Liver (tissue), 9 donors: ENCODE data around the gene ZC3H18. TPM values are rescaled to one million over a fixed set of nuclear protein-coding genes. Genes with fewer than 3 reads are reported as not detected.

Experiments
- DNase-seq: peaks from one replicate; pipeline ENCODE4 v3.0.0-alpha.2; 2017; ENCODE audit warnings: low spot score
- H3K27ac ChIP-seq, 2 donors: one replicate each; pipeline ENCODE4 v1.7.0; 2013; ENCODE audit warnings: inconsistent platforms in 2 of 2, low read length in 2 of 2, control low read depth in 1 of 2, low read depth in 1 of 2, mild to moderate bottlenecking in 1 of 2
- H3K27me3 ChIP-seq, 4 donors: one replicate each; pipeline versions ENCODE4 v1.6.1 to v1.7.0; 2013; ENCODE audit warnings: low read length in 3 of 4, inconsistent platforms in 1 of 4, mild to moderate bottlenecking in 1 of 4, moderate library complexity in 1 of 4; ENCODE audit not compliant: control insufficient read depth in 4 of 4, insufficient read depth in 4 of 4
- H3K36me3 ChIP-seq, 4 donors: one replicate each; pipeline versions ENCODE4 v1.6.1 to v1.7.0; 2013; ENCODE audit warnings: low read length in 3 of 4, mild to moderate bottlenecking in 3 of 4, low read depth in 1 of 4, moderate library complexity in 1 of 4; ENCODE audit not compliant: control insufficient read depth in 4 of 4, insufficient read depth in 3 of 4
- H3K4me1 ChIP-seq, 4 donors: one replicate each; pipeline versions ENCODE4 v1.6.1 to v1.7.0; 2013; ENCODE audit warnings: low read length in 3 of 4, mild to moderate bottlenecking in 3 of 4, moderate library complexity in 1 of 4; ENCODE audit not compliant: control insufficient read depth in 4 of 4, insufficient read depth in 4 of 4
- H3K4me3 ChIP-seq, 3 donors: one replicate each; pipeline versions ENCODE4 v1.6.1 to v1.7.0; 2013; ENCODE audit warnings: low read length in 3 of 3, control low read depth in 1 of 3, low read depth in 1 of 3, mild to moderate bottlenecking in 1 of 3
- H3K9ac ChIP-seq, 2 donors: one replicate each; pipeline ENCODE4 v1.7.0; 2013; ENCODE audit warnings: low read length in 2 of 2, mild to moderate bottlenecking in 2 of 2, moderate library complexity in 2 of 2, control low read depth in 1 of 2, low read depth in 1 of 2
- H3K9me3 ChIP-seq, 4 donors: one replicate each; pipeline versions ENCODE4 v1.6.1 to v1.7.0; 2013; ENCODE audit warnings: low read length in 3 of 4; ENCODE audit not compliant: control insufficient read depth in 4 of 4
- EGR1 ChIP-seq, 2 donors: IDR thresholded peaks; 2 replicates each; pipeline ENCODE4 v1.6.1; 2016 to 2018; ENCODE audit warnings: antibody characterized with exemption in 2 of 2, low read depth in 2 of 2
- FOXA1 ChIP-seq: IDR thresholded peaks from 2 replicates; pipeline ENCODE4 v1.6.1; 2016; ENCODE audit warnings: antibody characterized with exemption
- FOXA2 ChIP-seq: IDR thresholded peaks from 2 replicates; pipeline ENCODE4 v1.6.1; 2016; ENCODE audit warnings: antibody characterized with exemption
- GABPA ChIP-seq, 2 donors: IDR thresholded peaks in 1 of 2; conservative IDR thresholded peaks in 1 of 2; 2 replicates each; pipeline ENCODE4 v1.6.1; 2016; ENCODE audit warnings: antibody characterized with exemption in 2 of 2, mild to moderate bottlenecking in 1 of 2, moderate library complexity in 1 of 2
- HNF4A ChIP-seq, 2 donors: conservative IDR thresholded peaks; 2 replicates each; pipeline ENCODE4 v1.6.1; 2016; ENCODE audit warnings: antibody characterized with exemption in 2 of 2, mild to moderate bottlenecking in 2 of 2
- HNF4G ChIP-seq: IDR thresholded peaks from 2 replicates; pipeline ENCODE4 v1.6.1; 2016; ENCODE audit warnings: antibody characterized with exemption
- JUND ChIP-seq, 2 donors: IDR thresholded peaks; 2 replicates each; pipeline ENCODE4 v1.6.1; 2016; ENCODE audit warnings: antibody characterized with exemption in 2 of 2
- NR2F2 ChIP-seq: IDR thresholded peaks from 2 replicates; pipeline ENCODE4 v1.6.1; 2016; ENCODE audit warnings: antibody characterized with exemption
- RAD21 ChIP-seq, 2 donors: IDR thresholded peaks; 2 replicates each; pipeline ENCODE4 v1.6.1; 2016; ENCODE audit warnings: antibody characterized with exemption in 2 of 2, mild to moderate bottlenecking in 2 of 2
- RXRA ChIP-seq, 2 donors: IDR thresholded peaks; 2 replicates each; pipeline ENCODE4 v1.6.1; 2017 to 2018; ENCODE audit warnings: antibody characterized with exemption in 2 of 2, mild to moderate bottlenecking in 1 of 2
- SP1 ChIP-seq: IDR thresholded peaks from 2 replicates; pipeline ENCODE4 v1.6.1; 2018; ENCODE audit warnings: antibody characterized with exemption, mild to moderate bottlenecking
- TAF1 ChIP-seq: conservative IDR thresholded peaks from 2 replicates; pipeline ENCODE4 v1.6.1; 2016; ENCODE audit warnings: antibody characterized with exemption, mild to moderate bottlenecking
- YY1 ChIP-seq: IDR thresholded peaks from 2 replicates; pipeline ENCODE4 v1.6.1; 2016; ENCODE audit warnings: antibody characterized with exemption, mild to moderate bottlenecking
- WGBS: extraction: QIAGEN DNeasy Blood & Tissue Kit; methylation state at CpG from one replicate; pipeline ENCODE4 v1.1.7; 2013; 5-methylcytosine and 5-hydroxymethylcytosine counted together
- polyA plus RNA-seq, 2 donors: library from polyadenylated mRNA; stranded (reverse) in 1 of 2; unstranded in 1 of 2; fragments of 200-250 nt in 1 of 2; fragments of >200 nt in 1 of 2; fragmentation: Nextera tagmentation in 1 of 2; extraction: Ambion mirVana in 1 of 2; gene quantifications; one replicate each; pipeline versions ENCODE4 v1.2.1 to v1.2.3, GENCODE V29; 2013 to 2015
- total RNA-seq, 2 donors: library from RNA; depleted of rRNA; stranded (reverse); fragments of >200 nt; gene quantifications; one replicate each; pipeline ENCODE4 v1.2.3, GENCODE V29; 2014
- TF ChIP-seq, protein P1 (sequence below): fragments of 150-350 bp; IDR thresholded peaks from 2 replicates; pipeline ENCODE4 v1.5.1; 2017; ENCODE audit warnings: improper control_type of control experiment, low read depth, low read length; ENCODE audit not compliant: missing input control
- TF ChIP-seq, protein P2 (sequence below): IDR thresholded peaks from 2 replicates; pipeline ENCODE4 v1.6.1; 2016; ENCODE audit warnings: antibody characterized with exemption, mild to moderate bottlenecking
- TF ChIP-seq, protein P3 (sequence below): IDR thresholded peaks from 2 replicates; pipeline ENCODE4 v1.6.1; 2016; ENCODE audit warnings: antibody characterized with exemption
- TF ChIP-seq, protein P4 (sequence below): IDR thresholded peaks from 2 replicates; pipeline ENCODE4 v1.6.1; 2016; ENCODE audit warnings: antibody characterized with exemption
- TF ChIP-seq, protein P5 (sequence below): IDR thresholded peaks from 2 replicates; pipeline ENCODE4 v1.6.1; 2016; ENCODE audit warnings: antibody characterized with exemption
- donor health status: healthy.
- donor health status: healthy.
- donor health status: healthy.
- donor health status: healthy.
- donor health status: healthy.

ZC3H18 gene
- total and polyA plus RNA-seq, 4 donors: 10.2 to 10.9 (median 10.5) TPM

DNA sequence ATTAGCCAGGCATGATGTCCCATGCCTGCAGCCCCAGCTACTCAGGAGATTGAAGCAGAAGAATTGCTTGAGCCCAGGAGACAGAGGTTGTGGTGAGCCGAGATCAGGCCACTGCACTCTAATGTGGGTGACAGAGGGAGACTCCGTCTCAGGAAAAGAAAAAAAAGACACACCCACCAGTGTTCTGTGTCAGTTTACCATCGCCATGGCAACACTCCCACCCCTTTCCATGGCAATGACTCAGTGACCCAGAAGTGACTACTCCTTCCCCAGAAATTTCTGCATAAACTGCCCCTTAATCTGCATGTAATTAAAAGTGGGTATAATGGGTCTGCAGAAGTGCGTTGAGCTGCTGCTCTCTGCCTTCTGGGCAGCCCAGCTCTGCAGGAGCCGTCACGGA lies 4.0 kb upstream of the ZC3H18 start:
- TF ChIP-seq NR2F2 (no peak), FOXA2 (no peak), RAD21 (IDR thresholded peaks at IDR 0.05) (no peak), RXRA (IDR thresholded peaks at IDR 0.05) (no peak), SP1 (no peak), GABPA (IDR thresholded peaks at IDR 0.05 in 1 of 2, conservative IDR thresholded peaks at IDR 0.05 in 1 of 2) (no peak), JUND (IDR thresholded peaks at IDR 0.05) (no peak), FOXA1 (no peak), YY1 (no peak), HNF4A (conservative IDR thresholded peaks at IDR 0.05) (no peak), EGR1 (IDR thresholded peaks at IDR 0.05; ENCODE audit: low read depth in 2 of 2) (no peak), TAF1 (no peak), HNF4G (no peak)
- TF ChIP-seq, protein P1, sequence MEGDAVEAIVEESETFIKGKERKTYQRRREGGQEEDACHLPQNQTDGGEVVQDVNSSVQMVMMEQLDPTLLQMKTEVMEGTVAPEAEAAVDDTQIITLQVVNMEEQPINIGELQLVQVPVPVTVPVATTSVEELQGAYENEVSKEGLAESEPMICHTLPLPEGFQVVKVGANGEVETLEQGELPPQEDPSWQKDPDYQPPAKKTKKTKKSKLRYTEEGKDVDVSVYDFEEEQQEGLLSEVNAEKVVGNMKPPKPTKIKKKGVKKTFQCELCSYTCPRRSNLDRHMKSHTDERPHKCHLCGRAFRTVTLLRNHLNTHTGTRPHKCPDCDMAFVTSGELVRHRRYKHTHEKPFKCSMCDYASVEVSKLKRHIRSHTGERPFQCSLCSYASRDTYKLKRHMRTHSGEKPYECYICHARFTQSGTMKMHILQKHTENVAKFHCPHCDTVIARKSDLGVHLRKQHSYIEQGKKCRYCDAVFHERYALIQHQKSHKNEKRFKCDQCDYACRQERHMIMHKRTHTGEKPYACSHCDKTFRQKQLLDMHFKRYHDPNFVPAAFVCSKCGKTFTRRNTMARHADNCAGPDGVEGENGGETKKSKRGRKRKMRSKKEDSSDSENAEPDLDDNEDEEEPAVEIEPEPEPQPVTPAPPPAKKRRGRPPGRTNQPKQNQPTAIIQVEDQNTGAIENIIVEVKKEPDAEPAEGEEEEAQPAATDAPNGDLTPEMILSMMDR: no peak
- TF ChIP-seq, protein P2, sequence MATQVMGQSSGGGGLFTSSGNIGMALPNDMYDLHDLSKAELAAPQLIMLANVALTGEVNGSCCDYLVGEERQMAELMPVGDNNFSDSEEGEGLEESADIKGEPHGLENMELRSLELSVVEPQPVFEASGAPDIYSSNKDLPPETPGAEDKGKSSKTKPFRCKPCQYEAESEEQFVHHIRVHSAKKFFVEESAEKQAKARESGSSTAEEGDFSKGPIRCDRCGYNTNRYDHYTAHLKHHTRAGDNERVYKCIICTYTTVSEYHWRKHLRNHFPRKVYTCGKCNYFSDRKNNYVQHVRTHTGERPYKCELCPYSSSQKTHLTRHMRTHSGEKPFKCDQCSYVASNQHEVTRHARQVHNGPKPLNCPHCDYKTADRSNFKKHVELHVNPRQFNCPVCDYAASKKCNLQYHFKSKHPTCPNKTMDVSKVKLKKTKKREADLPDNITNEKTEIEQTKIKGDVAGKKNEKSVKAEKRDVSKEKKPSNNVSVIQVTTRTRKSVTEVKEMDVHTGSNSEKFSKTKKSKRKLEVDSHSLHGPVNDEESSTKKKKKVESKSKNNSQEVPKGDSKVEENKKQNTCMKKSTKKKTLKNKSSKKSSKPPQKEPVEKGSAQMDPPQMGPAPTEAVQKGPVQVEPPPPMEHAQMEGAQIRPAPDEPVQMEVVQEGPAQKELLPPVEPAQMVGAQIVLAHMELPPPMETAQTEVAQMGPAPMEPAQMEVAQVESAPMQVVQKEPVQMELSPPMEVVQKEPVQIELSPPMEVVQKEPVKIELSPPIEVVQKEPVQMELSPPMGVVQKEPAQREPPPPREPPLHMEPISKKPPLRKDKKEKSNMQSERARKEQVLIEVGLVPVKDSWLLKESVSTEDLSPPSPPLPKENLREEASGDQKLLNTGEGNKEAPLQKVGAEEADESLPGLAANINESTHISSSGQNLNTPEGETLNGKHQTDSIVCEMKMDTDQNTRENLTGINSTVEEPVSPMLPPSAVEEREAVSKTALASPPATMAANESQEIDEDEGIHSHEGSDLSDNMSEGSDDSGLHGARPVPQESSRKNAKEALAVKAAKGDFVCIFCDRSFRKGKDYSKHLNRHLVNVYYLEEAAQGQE: no peak
- TF ChIP-seq, protein P3, sequence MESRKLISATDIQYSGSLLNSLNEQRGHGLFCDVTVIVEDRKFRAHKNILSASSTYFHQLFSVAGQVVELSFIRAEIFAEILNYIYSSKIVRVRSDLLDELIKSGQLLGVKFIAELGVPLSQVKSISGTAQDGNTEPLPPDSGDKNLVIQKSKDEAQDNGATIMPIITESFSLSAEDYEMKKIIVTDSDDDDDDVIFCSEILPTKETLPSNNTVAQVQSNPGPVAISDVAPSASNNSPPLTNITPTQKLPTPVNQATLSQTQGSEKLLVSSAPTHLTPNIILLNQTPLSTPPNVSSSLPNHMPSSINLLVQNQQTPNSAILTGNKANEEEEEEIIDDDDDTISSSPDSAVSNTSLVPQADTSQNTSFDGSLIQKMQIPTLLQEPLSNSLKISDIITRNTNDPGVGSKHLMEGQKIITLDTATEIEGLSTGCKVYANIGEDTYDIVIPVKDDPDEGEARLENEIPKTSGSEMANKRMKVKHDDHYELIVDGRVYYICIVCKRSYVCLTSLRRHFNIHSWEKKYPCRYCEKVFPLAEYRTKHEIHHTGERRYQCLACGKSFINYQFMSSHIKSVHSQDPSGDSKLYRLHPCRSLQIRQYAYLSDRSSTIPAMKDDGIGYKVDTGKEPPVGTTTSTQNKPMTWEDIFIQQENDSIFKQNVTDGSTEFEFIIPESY: no peak
- TF ChIP-seq, protein P4, sequence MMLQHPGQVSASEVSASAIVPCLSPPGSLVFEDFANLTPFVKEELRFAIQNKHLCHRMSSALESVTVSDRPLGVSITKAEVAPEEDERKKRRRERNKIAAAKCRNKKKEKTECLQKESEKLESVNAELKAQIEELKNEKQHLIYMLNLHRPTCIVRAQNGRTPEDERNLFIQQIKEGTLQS: no peak
- TF ChIP-seq, protein P5, sequence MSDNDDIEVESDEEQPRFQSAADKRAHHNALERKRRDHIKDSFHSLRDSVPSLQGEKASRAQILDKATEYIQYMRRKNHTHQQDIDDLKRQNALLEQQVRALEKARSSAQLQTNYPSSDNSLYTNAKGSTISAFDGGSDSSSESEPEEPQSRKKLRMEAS: no peak
- Histone ChIP-seq H3K36me3 (no peaks in the 10 kb centered on the region), H3K27me3 (no peaks in the 10 kb centered on the region), H3K9me3 (no peaks in the 10 kb centered on the region), H3K9ac (no peak overlapping the region), H3K4me1 (peaks cover 5 to 17% (median 11%) of the 10 kb centered on the region in 4 donors), H3K4me3 (no peak overlapping the region), H3K27ac (no peak overlapping the region)
- no peak for DNase-seq
- WGBS: 88% methylated on average over 6 of the region's 6 CpGs
